Breast epithelium (tissue), 3 donors: ENCODE results near the gene KDM4C.

Experiments
- POLR2A ChIP-seq: fragments of 450-650 bp; IDR thresholded peaks from one replicate; pipeline ENCODE4 v1.6.1; 2016; ENCODE audit warnings: antibody characterized with exemption, mild to moderate bottlenecking, moderate library complexity
- POLR2AphosphoS5 ChIP-seq, 3 donors: sonication (generic); formaldehyde crosslinking; IDR thresholded peaks; one replicate each; pipeline ENCODE4 v1.6.1; 2017; ENCODE audit warnings: antibody characterized with exemption in 3 of 3
- TF ChIP-seq, protein P1 (sequence below), 3 donors: fragments of 450-650 bp; IDR thresholded peaks; one replicate each; pipeline ENCODE4 v1.5.1; 2016 to 2017; ENCODE audit warnings: antibody characterized with exemption in 3 of 3, mild to moderate bottlenecking in 3 of 3, moderate library complexity in 3 of 3

DNA sequence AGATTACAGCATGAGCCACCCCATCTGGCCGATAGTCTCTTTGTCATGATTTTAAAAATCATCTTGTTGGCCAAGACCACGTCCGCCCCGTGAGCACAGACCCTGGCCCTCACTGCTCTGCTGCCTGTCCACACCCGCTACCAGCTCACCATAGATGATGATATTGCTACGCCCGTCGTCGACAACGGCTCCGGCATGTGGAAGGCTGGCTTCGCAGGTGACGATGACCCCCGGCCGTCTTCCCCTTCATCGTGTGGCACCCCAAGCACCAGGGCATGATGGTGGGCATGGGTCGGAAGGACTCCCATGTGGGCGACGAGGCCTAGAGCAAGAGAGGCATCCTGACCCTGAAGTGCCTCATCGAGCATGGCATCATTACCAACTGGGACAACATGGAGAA is 76.5 kb downstream of the KDM4C start:
- TF ChIP-seq, protein P1, sequence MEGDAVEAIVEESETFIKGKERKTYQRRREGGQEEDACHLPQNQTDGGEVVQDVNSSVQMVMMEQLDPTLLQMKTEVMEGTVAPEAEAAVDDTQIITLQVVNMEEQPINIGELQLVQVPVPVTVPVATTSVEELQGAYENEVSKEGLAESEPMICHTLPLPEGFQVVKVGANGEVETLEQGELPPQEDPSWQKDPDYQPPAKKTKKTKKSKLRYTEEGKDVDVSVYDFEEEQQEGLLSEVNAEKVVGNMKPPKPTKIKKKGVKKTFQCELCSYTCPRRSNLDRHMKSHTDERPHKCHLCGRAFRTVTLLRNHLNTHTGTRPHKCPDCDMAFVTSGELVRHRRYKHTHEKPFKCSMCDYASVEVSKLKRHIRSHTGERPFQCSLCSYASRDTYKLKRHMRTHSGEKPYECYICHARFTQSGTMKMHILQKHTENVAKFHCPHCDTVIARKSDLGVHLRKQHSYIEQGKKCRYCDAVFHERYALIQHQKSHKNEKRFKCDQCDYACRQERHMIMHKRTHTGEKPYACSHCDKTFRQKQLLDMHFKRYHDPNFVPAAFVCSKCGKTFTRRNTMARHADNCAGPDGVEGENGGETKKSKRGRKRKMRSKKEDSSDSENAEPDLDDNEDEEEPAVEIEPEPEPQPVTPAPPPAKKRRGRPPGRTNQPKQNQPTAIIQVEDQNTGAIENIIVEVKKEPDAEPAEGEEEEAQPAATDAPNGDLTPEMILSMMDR (IDR thresholded peaks at IDR 0.05): no peak
- no peak for TF ChIP-seq POLR2A
- TF ChIP-seq POLR2AphosphoS5 (IDR thresholded peaks at IDR 0.05): no peak
